WTC11 (cell line): ENCODE data around the gene LRP4. TPM values are rescaled to one million over a fixed set of nuclear protein-coding genes. Genes with fewer than 3 reads are reported as not detected.

Source experiments
- ATAC-seq: fragments of 200-7000 bp; cut with Tn5 transposase; 2 replicates; pipeline ENCODE4 v1.10.0; 2021; ENCODE audit warnings: mild to moderate bottlenecking, moderate library complexity
- CTCF ChIA-PET: fragments of 300-600 bp; sonication (Branson Sonifier 250); formaldehyde crosslinking; loops from one replicate; lab custom pipeline; 2021; ENCODE audit warnings: antibody characterized with exemption; lab: Charles Lee
- POLR2A ChIA-PET: fragments of 350-600 bp; sonication (Branson Sonifier 250); formaldehyde crosslinking; loops from one replicate; lab custom pipeline; 2021; ENCODE audit warnings: antibody characterized with exemption; lab: Charles Lee
- DNase-seq: peaks from one replicate; pipeline ENCODE4 v3.0.0; 2021; ENCODE audit warnings: low spot score
- H3K27ac Mint-ChIP-seq: 2 replicates; pipeline ENCODE4 v1.8.0; 2021; ENCODE audit warnings: mixed read lengths
- H3K27me3 Mint-ChIP-seq: 2 replicates; pipeline ENCODE4 v1.8.0; 2021; ENCODE audit warnings: low read depth, mild to moderate bottlenecking, moderate library complexity, mixed read lengths
- H3K36me3 Mint-ChIP-seq: 2 replicates; pipeline ENCODE4 v1.8.0; 2021; ENCODE audit warnings: mixed read lengths
- H3K4me1 Mint-ChIP-seq: 2 replicates; pipeline ENCODE4 v1.8.0; 2022; ENCODE audit warnings: mixed read lengths
- H3K4me3 Mint-ChIP-seq: 2 replicates; pipeline ENCODE4 v1.8.0; 2021; ENCODE audit warnings: mild to moderate bottlenecking, moderate library complexity, mixed read lengths
- H3K9me3 Mint-ChIP-seq: 2 replicates; pipeline ENCODE4 v1.8.0; 2021; ENCODE audit warnings: mixed read lengths
- ETV6 ChIP-seq: sonication (generic); formaldehyde crosslinking; IDR thresholded peaks from 2 replicates; pipeline ENCODE4 v1.8.1; 2022; ENCODE audit warnings: mild to moderate bottlenecking, missing genetic modification reagents
- FOXK1 ChIP-seq: sonication (generic); formaldehyde crosslinking; IDR thresholded peaks from 2 replicates; pipeline ENCODE4 v1.8.0; 2022; ENCODE audit warnings: mild to moderate bottlenecking, moderate library complexity, missing genetic modification reagents
- GABPB1 ChIP-seq: sonication (generic); formaldehyde crosslinking; IDR thresholded peaks from 2 replicates; pipeline ENCODE4 v1.8.1; 2023; ENCODE audit warnings: mild to moderate bottlenecking, missing genetic modification reagents
- IRF2 ChIP-seq: sonication (generic); formaldehyde crosslinking; IDR thresholded peaks from 2 replicates; pipeline ENCODE4 v1.8.0; 2022; ENCODE audit warnings: low read depth, missing genetic modification reagents, borderline replicate concordance
- JUN ChIP-seq: sonication (generic); formaldehyde crosslinking; IDR thresholded peaks from 2 replicates; pipeline ENCODE4 v1.8.0; 2023; ENCODE audit warnings: mild to moderate bottlenecking, missing genetic modification reagents
- NFE2L1 ChIP-seq: sonication (generic); formaldehyde crosslinking; IDR thresholded peaks from 2 replicates; pipeline ENCODE4 v1.8.1; 2023; ENCODE audit warnings: missing genetic modification reagents
- NR2C2 ChIP-seq: sonication (generic); formaldehyde crosslinking; IDR thresholded peaks from 2 replicates; pipeline ENCODE4 v1.8.0; 2022; ENCODE audit warnings: mild to moderate bottlenecking, missing genetic modification reagents
- SP1 ChIP-seq: sonication (generic); formaldehyde crosslinking; conservative IDR thresholded peaks from 2 replicates; pipeline ENCODE4 v1.8.1; 2022; ENCODE audit warnings: missing genetic modification reagents
- TEAD1 ChIP-seq: sonication (generic); formaldehyde crosslinking; IDR thresholded peaks from 2 replicates; pipeline ENCODE4 v1.8.0; 2022; ENCODE audit warnings: mild to moderate bottlenecking, missing genetic modification reagents
- total RNA-seq: library from RNA; stranded (reverse); gene quantifications from 3 replicates; pipeline ENCODE4 v1.2.3, GENCODE V29; 2021
- TF ChIP-seq, protein P1 (sequence below): sonication (generic); formaldehyde crosslinking; IDR thresholded peaks from 2 replicates; pipeline ENCODE4 v1.8.0; 2022; ENCODE audit warnings: mild to moderate bottlenecking, missing genetic modification reagents
- TF ChIP-seq, protein P2 (sequence below): sonication (generic); formaldehyde crosslinking; conservative IDR thresholded peaks from 2 replicates; pipeline ENCODE4 v1.8.1; 2023; ENCODE audit warnings: mild to moderate bottlenecking, low read depth, missing genetic modification reagents, moderate library complexity
- TF ChIP-seq, protein P3 (sequence below): sonication (generic); formaldehyde crosslinking; IDR thresholded peaks from 2 replicates; pipeline ENCODE4 v1.8.1; 2022; ENCODE audit warnings: missing genetic modification reagents, borderline replicate concordance
- TF ChIP-seq, protein P4 (sequence below): sonication (generic); formaldehyde crosslinking; IDR thresholded peaks from 2 replicates; pipeline ENCODE4 v1.8.0; 2022; ENCODE audit warnings: mild to moderate bottlenecking, missing genetic modification reagents
- TF ChIP-seq, protein P5 (sequence below): sonication (generic); formaldehyde crosslinking; IDR thresholded peaks from 2 replicates; pipeline ENCODE4 v1.8.0; 2022; ENCODE audit warnings: mild to moderate bottlenecking, missing genetic modification reagents
- TF ChIP-seq, protein P6 (sequence below): sonication (generic); formaldehyde crosslinking; IDR thresholded peaks from 2 replicates; pipeline ENCODE4 v1.8.0; 2023; ENCODE audit warnings: missing genetic modification reagents, mild to moderate bottlenecking, borderline replicate concordance

LRP4 gene
- total RNA-seq, 1 experiment from 2014 or later: 39.5 TPM

DNA sequence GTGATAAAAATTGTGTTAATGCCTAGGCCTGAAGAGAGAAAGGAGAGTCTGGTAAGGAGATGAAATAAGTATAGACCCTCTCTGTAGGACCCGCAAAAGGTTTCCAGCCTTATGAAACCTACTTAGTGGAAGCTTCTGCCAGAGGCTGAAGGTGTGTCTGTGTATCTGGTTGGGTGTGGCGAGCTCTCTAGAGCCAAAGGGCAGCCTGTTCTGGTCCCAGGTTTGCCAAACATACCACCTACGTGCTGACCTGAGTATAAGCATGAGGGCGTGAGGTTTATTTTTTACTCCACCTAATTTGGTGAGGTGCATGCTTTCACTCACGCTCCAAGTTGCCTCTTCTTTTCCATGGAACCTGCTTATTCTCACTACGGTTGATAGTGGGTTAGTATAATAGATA lies 23.8 kb upstream of the LRP4 start (continued):
- TF ChIP-seq, protein P1, sequence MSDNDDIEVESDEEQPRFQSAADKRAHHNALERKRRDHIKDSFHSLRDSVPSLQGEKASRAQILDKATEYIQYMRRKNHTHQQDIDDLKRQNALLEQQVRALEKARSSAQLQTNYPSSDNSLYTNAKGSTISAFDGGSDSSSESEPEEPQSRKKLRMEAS (CRISPR knock-in tag): no peak
- TF ChIP-seq, all 79 proteins: peak for 0

DNA sequence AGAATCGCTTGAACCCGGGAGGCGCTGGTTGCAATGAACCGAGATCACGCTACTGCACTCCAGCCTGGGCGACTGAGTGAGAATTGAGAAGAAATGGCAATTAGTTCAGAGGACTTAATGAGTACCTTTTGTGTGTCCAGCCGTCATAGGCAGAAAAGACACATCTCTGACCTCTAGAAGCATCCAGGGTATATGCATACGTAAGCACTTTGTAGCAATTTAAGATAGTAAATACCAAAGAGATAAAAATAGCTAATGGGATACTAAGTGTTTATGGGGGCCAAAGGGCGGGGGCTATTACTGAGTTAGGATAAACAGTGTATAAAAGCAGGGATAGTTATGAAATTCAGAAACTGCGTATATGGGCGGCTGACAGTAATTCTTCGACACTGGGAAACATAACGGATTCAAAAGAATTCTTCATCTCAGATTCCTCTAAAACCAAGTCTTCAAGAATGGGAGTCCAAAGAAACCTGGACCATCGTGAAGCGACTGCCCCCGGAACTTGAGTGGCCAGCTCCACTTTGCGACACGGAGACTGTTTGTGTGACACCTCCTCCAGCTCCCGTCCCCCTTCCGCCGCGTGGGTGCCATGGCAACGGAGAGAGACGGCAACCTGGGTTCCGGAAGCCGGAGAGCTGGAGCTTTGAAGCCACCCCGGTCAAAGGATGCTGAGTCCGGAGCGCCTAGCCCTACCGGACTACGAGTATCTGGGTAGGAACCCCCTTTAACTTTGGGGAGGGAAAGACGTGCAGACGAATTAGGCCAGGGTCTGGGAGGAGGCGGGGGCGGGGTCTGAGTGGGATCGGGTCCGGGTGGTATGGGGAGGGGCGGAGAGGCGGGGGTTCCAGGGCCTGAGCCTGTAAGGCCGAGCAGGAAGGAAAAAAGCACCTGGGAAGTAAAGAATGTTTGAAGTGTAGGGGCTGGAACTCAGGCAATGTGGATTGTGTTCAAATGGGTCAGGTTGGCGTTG lies 18.1 kb upstream of the LRP4 start, which contains the start of gene CSTPP1:
Gene CSTPP1, plus strand, starts transcription at position 624 of the 973 bp plus-strand sequence. Its CDS starts 45 bp downstream, at position 669.
- CTCF ChIA-PET: interaction anchor here (0.6 to 2.2 kb wide), 11 partner anchors 13 to 378 kb away, joined by 3 to 24 read pairs (median 4); partner anchors contain the start of gene LRP4
- no peaks in the 10 kb centered on the region for H3K9me3 Mint-ChIP-seq
- POLR2A ChIA-PET: interaction anchor here (1.7 kb wide), 1 partner anchor 23 kb away, joined by 11 read pairs; no protein-coding TSS in a partner anchor
- TF ChIP-seq GABPB1 (peak; percentile 78), JUN (CRISPR knock-in tag) (no peak), SP1 (CRISPR knock-in tag) (peak; percentile 61), FOXK1 (CRISPR knock-in tag) (0 out of 2 replicates have a peak, but pooled peaks have one; percentile 21), ETV6 (peak; percentile 68), TEAD1 (CRISPR knock-in tag) (0 out of 2 replicates have a peak, but pooled peaks have one; percentile 44), NR2C2 (CRISPR knock-in tag) (no peak), IRF2 (CRISPR knock-in tag) (no peak), NFE2L1 (CRISPR knock-in tag) (0 out of 2 replicates have a peak, but pooled peaks have one; percentile 26)
- TF ChIP-seq, protein P2, sequence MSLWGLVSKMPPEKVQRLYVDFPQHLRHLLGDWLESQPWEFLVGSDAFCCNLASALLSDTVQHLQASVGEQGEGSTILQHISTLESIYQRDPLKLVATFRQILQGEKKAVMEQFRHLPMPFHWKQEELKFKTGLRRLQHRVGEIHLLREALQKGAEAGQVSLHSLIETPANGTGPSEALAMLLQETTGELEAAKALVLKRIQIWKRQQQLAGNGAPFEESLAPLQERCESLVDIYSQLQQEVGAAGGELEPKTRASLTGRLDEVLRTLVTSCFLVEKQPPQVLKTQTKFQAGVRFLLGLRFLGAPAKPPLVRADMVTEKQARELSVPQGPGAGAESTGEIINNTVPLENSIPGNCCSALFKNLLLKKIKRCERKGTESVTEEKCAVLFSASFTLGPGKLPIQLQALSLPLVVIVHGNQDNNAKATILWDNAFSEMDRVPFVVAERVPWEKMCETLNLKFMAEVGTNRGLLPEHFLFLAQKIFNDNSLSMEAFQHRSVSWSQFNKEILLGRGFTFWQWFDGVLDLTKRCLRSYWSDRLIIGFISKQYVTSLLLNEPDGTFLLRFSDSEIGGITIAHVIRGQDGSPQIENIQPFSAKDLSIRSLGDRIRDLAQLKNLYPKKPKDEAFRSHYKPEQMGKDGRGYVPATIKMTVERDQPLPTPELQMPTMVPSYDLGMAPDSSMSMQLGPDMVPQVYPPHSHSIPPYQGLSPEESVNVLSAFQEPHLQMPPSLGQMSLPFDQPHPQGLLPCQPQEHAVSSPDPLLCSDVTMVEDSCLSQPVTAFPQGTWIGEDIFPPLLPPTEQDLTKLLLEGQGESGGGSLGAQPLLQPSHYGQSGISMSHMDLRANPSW (CRISPR knock-in tag): no peak
- TF ChIP-seq, protein P3, sequence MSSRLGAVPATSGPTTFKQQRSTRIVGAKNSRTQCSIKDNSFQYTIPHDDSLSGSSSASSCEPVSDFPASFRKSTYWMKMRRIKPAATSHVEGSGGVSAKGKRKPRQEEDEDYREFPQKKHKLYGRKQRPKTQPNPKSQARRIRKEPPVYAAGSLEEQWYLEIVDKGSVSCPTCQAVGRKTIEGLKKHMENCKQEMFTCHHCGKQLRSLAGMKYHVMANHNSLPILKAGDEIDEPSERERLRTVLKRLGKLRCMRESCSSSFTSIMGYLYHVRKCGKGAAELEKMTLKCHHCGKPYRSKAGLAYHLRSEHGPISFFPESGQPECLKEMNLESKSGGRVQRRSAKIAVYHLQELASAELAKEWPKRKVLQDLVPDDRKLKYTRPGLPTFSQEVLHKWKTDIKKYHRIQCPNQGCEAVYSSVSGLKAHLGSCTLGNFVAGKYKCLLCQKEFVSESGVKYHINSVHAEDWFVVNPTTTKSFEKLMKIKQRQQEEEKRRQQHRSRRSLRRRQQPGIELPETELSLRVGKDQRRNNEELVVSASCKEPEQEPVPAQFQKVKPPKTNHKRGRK: no peak
- TF ChIP-seq, protein P4, sequence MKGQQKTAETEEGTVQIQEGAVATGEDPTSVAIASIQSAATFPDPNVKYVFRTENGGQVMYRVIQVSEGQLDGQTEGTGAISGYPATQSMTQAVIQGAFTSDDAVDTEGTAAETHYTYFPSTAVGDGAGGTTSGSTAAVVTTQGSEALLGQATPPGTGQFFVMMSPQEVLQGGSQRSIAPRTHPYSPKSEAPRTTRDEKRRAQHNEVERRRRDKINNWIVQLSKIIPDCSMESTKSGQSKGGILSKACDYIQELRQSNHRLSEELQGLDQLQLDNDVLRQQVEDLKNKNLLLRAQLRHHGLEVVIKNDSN (CRISPR knock-in tag): no peak
- TF ChIP-seq, protein P5, sequence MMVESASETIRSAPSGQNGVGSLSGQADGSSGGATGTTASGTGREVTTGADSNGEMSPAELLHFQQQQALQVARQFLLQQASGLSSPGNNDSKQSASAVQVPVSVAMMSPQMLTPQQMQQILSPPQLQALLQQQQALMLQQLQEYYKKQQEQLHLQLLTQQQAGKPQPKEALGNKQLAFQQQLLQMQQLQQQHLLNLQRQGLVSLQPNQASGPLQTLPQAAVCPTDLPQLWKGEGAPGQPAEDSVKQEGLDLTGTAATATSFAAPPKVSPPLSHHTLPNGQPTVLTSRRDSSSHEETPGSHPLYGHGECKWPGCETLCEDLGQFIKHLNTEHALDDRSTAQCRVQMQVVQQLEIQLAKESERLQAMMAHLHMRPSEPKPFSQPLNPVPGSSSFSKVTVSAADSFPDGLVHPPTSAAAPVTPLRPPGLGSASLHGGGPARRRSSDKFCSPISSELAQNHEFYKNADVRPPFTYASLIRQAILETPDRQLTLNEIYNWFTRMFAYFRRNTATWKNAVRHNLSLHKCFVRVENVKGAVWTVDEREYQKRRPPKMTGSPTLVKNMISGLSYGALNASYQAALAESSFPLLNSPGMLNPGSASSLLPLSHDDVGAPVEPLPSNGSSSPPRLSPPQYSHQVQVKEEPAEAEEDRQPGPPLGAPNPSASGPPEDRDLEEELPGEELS (CRISPR knock-in tag): 0 out of 2 replicates have a peak, but pooled peaks have one; percentile 33
- TF ChIP-seq, protein P1 (CRISPR knock-in tag): peak; percentile 59; the same call in 1 of the 2 replicates
- TF ChIP-seq, protein P6, sequence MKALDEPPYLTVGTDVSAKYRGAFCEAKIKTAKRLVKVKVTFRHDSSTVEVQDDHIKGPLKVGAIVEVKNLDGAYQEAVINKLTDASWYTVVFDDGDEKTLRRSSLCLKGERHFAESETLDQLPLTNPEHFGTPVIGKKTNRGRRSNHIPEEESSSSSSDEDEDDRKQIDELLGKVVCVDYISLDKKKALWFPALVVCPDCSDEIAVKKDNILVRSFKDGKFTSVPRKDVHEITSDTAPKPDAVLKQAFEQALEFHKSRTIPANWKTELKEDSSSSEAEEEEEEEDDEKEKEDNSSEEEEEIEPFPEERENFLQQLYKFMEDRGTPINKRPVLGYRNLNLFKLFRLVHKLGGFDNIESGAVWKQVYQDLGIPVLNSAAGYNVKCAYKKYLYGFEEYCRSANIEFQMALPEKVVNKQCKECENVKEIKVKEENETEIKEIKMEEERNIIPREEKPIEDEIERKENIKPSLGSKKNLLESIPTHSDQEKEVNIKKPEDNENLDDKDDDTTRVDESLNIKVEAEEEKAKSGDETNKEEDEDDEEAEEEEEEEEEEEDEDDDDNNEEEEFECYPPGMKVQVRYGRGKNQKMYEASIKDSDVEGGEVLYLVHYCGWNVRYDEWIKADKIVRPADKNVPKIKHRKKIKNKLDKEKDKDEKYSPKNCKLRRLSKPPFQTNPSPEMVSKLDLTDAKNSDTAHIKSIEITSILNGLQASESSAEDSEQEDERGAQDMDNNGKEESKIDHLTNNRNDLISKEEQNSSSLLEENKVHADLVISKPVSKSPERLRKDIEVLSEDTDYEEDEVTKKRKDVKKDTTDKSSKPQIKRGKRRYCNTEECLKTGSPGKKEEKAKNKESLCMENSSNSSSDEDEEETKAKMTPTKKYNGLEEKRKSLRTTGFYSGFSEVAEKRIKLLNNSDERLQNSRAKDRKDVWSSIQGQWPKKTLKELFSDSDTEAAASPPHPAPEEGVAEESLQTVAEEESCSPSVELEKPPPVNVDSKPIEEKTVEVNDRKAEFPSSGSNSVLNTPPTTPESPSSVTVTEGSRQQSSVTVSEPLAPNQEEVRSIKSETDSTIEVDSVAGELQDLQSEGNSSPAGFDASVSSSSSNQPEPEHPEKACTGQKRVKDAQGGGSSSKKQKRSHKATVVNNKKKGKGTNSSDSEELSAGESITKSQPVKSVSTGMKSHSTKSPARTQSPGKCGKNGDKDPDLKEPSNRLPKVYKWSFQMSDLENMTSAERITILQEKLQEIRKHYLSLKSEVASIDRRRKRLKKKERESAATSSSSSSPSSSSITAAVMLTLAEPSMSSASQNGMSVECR (CRISPR knock-in tag): peak; percentile 21; the same call in 1 of the 2 replicates
- TF ChIP-seq, all 79 proteins: peak for 9
- Mint-ChIP-seq H3K4me3 (peak within 1 kb of the TSS; percentile 97), H3K27me3 (peaks cover 7% of the 10 kb centered on the region), H3K36me3 (no peaks in the 10 kb centered on the region), H3K27ac (peak within 1 kb of the TSS; percentile 89), H3K4me1 (peaks cover 9% of the 10 kb centered on the region)
- peak; percentile 96 for DNase-seq
- peak; percentile 94 for ATAC-seq
